ENCODE results near the gene GLRX5.

The GLRX5 gene

DNA sequence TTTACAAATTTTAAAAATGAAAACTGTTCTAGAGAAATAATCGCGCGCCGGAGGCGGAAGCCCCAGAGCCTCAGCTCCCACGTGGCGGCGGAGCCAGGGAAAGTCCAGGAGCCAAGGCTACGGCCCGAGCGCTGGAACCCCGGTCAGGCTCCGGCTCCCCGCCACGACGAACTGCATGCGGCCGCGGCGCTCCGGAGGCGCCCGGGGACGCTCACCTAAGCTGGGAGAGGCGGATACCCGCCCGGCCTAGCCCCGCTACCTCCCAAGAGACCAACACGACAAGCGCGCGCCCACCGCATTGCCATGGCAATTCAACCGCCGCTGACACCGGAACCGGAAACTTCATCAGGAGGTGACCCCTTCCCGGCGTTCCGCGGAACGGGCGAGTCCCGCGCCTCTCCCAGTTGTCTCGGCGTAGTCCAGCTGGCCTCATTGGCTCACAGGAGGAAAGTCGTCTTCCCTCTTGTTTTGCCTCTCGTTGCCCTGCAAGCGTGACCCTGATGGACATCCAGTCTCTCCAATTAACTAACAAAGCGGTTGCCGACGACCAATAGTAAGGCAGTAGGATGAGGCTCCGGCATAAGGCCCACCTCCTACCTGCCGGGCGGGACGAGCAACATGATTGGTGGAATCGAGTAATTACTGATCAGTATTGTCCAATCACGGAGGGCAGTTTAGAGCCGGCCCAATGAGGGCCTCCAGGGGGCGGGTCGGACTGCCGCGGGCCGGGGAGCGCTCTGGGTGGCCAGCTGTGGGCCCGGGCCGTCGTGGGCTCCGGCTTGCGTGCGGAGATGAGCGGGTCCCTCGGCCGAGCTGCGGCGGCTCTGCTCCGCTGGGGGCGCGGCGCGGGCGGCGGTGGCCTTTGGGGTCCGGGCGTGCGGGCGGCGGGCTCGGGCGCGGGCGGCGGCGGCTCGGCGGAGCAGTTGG is at the start of gene GLRX5:
TSS of gene GLRX5 (plus strand) at position 752 of the 927 bp plus-strand sequence. CDS start at position 792, 40 bp downstream.
- DNase-seq, result peak; percentile 99

DNA sequence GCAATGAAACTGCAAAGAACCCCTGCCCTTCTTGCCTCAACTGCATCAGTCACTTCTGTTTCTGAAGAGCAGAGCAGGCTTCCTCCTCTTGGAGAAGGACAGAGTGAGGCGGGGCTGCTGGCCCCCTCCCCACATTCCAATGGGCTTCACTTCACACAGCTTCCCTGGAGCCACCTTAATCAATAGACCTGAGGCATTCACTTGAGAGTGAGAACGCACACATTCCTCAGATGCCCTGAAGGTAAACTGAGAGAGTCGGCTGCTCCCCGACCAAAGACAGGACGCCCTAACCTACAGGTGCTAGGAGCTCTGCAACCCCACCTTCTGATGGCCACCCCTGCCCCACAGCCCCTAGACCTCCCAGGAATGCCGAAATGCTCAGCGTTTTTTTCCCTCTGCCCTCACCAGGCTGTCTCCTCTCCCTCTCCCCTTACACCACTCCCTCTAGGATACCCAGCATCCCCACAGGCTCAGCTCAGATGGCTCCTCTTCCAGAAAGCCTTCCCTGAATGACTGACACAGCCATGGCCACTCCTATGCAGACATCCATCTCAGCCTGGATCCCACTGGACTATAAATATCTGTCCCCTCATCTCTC is 49.5 kb upstream of the GLRX5 start:
- DNase-seq, result no peak

DNA sequence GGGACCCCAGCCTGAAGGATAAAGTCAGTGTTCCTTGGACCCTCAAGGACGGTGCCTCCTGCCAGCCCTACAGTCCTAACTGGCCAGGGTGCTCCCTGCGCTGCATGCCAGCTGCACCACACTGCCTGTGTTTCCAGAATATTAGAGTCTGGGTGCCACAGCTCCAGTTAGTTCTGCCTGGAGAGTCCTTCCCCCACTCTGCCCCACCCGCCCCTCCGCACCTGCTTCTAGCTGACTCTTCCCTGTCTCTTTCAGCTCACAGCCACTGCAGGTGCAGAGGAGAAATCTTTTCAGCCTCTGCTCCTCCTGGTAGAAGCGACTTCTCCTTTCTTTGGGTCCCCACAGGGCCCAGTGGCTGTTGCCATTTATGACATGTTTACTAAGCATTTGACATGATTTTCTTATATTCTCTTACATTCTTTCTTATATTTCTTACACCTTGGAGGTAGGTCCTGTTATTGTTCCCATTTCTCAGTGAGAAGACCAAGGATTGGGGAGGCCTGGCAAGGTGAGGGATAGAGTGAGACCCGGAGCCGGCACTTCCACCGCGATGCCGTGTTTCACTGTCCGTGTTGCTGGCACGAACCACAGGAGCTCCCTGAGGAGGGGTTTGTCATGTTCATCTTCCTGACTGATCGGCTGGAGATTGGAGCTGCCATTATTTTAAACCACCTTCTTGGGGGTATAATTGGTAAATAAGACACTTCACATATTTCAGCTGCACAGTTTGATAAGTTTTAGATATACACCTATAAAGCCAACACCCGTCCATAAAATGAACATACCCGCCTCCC is 47.8 kb upstream of the GLRX5 start:
- no peak for DNase-seq

DNA sequence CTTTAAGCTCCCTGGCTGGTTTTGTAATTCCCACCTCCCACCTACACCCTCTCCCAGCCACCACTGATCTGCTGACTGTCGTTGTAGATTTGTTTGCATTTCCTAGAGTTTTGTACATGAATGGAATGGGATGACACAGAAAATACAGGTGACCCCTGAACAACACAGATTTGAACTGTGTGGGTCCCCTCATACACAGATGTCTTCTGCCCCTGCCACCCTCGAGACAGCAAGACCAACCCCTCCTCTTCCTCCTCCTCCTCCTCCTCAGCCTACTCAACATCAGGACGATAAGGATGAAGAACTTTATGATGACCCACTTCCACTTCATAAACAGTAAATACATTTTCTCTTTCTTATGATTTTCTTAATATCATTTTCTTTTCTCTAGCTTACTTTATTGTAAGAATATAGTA is 47.2 kb upstream of the GLRX5 start:
- DNase-seq, result no peak

DNA sequence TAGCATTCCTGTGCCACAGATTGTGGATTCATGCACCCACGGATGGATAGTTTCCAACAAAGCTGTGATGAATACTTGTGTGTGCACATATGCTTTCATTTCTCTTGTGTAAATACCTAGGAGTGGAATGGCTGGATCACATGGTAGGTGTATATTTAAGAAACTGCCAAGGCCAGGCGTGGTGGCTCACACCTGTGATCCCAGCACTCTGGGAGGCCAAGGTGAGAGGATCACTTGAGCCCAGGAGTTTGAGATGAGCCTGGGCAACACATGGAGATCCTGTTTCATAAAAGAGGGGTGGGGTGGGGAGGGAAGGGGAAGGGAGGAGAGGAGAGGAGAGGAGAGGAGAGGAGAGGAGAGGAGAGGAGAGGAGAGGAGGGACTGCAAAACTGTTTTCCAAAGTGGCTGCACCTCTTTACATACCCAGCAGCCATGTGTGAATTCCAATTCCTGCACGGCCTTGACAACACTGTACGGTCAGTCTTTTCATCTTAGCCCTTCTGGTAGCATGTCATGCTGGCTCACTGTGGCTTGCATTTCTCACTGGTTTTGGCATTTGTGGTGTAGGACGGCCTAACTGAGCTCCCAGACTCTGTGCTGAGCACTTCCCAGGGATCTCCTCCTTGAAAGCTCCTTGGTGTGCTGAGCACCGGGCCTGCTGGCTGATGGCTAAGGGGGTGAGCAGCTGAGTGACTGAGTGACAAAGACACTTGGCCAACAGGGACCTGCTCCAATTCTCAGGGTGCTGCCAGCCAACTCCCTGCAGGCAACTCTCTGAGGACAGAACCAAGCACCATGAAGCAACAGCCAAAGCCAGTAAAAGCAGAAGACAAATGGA is 46.3 kb upstream of the GLRX5 start:
- DNase-seq, result no peak

DNA sequence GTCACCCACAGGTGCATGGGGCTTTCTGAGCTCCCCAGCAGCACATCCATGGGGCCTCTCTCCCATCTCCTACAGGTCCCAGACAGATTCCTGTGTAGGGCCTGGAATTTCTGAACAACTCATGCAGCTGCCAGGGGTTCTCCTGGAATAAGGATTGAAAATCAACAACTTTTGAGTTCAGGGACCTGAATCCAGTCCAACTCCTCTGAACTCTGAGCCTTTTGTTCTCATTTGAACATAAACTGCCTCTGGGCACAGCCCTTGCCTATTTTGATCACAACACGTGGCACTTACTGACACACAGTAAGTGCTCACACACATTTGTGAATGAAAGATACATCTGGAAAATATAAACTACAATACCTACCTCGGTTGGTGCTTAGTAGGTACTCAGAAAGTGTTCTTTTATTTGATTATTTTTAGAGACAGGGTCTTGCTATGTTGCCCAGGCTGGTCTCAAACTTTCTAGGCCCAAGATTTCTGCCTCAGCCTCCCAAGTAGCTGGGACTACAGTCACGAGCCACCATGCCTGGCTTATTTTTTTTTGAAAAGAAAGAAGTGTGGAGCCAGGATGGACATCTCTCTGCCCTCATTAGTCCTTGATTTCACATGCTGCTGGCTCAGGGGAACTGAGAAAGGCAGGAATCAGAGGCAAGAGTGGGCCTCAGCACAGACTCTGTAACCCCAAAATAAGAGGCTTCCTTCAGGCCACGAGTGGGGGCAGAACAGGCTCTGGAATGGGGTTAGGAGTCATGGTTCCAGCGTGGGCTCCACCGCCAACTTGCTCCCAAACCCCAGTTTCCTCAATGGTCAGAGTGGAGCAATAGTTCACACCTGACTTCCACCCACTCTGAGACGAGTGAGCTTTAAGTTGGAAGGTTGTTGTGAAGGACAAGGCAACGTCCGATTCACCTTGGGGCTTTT is 45.4 kb upstream of the GLRX5 start:
- no peak for DNase-seq

DNA sequence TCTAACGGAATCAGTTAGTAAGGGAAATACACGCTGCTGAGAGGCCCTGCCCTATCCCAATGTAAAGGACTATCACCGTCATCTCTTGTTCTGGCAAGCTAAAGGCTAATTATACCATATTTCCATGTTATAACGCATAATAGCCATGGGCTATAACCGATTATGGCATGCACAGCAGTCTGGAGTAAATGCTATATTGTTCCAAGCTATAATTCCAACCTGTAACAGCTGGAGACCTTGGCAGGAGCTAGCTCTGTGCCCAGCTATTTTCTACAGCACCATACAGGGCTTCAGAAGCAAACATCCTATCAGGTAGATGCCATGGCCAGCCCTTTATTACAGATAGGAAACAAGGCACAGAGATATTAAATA is 44.7 kb upstream of the GLRX5 start:
- DNase-seq, result no peak

DNA sequence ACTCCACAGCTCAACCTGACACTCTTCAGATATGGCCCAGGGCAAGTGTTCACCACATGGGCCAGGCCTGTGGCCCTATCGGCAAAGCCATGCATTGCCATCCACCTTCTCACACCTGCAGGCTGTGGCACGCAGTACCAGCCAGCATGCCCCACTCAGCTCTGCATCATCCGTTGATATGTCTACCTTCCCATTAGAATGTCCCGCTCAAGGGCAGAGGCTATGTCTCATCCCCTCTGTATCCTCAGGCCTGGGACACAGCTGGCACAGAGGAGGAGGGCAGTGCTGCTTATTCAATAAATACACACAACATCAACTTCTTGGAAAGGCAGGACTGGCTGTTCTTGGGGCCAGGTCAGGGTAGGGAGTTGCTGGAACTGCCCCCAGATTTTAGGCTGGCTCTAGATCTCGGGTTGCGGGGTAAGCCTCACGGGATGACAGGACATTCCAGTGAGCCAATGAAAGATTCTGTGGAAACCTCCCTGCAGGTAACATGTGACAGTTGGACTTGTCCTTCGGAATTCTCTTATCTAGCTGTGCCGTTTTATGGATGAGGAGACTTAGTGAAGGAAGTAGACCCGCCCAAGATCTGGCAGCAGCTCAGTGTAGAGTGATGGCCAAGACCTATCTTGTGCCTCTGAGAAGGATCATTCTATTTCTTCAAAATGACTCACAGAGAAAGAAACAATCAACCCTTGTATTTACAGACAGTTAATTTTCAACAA is 44.0 kb upstream of the GLRX5 start:
- DNase-seq, result no peak

DNA sequence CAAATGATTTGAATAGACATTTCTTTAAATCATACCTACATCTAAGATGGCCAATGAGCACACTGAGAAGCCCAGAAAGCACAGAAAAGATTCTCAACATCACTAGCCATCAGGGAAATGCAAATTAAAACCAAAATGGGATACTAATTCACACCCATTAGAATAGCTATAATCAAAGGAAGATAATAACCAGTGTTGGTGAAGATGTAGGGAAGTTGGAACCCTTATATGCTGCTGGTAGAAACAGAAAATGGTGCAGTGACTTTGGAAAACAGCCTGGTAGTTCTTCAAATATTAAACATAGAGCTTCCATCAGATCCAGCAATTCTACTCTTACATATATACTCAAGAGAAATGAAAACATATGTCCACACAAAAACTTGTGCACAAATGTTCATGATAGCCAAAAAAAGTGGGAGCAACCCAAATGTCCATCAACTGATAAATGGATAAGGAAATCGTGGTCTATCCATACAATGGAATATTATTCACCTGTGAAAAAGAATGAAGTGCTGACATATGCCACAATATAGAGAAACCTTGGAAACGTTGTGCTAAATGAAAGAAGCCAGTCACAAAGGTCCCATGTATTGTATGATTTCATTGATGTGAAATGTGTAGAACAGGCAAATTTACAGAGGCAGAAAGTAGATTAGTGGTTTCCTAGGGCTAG is 42.8 kb upstream of the GLRX5 start:
- no peak for DNase-seq

DNA sequence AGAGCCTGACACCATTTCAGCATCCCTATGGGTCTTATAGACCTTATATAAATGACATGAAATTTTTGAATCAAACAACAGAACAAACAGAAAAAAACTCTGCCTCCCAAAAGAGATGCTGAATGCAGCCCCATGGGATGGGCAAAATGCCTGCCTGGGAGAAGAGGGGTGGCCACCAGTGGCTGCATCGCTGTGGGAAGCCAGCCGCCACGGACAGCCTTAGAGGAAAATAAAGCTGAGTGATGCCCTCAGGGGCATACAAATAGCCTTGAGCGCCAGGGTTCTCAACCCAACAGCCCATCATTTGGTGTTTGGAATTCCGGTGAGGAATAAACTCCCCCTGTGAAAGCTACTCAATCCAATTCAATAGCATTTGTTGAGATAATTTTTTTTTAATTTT is 41.3 kb upstream of the GLRX5 start:
- DNase-seq, result no peak

DNA sequence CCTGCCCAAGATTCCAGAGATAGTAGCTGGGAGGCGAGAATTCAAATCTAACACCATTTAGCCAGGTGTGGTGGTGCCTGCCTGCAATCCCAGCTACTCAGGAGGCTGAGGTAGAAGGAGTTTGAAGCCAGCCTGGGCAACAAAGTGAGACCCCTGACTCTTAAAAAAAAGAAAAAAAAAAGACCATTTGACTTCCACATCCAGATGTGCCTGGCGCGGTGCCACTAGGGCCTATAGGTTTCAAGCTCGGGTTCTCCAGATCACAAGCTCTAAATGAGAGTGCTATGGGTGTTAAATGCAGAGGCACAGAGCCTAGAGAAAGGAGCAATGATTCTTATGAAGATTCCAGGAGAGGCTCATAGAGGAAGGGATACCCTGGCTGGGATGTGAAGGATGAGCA is 40.9 kb upstream of the GLRX5 start:
- no peak for DNase-seq

DNA sequence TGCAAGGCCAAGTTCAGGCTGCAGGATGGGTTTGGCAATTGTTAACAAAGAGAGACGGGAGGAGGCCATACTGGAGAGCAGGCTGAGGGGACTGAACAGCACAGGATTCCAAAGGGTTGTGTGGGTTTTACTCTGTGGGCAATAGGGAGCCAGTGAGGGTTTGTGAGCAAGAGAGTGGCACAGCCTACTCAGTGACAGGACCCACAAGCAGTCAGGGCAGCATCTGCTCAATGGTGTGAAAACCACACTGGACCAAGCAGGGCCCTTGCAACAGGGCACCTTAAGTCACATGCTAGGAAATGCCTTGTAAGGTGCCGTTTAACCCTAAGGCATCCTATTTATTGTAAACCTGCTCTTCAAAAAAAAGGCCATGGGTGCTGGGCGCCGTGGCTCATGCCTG is 40.4 kb upstream of the GLRX5 start:
- DNase-seq, result no peak

DNA sequence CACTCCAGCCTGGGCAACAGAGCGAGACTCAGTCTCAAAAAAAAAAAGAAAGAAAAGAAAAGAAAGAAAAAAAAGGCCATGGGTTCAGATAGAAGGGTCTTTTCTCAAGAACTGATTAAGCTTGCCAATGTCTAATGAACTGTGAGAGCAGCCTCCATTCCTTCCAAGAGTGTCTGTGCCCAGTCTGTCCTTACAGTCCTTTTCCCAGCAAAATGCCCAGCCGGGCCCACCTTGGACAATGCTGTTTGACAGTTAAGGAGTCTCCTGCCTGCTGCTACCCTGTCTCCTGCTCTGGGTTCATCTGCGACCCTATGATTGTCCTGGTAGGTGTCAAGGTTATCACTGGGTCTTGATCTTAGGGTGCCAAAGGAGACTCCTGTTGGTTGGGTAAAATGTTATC is 39.8 kb upstream of the GLRX5 start:
- DNase-seq, result no peak

DNA sequence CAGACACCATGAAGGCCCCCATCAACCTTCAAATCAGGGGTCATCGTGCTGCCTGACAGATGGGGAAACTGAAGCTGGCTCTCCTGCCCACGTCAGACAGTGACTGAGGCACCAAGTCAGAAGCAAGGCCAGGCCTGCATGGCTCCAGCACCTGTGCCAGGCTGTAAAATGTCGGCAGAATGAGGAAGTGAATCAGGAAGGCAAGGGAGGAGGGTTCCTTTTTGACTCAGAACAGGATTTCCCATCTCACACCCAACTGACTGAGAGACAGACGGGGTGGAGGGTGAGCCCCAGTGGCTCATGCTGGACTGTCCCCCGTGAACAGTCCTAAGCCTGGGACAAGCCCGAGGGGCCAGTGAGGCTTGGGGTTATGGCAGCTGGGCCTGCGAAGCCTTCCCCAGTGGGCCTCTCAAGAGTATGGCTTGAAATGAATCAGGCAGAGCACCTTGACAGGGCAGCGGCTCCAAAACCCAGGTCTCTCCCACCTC is 39.3 kb upstream of the GLRX5 start:
- peak; percentile 62 for DNase-seq

DNA sequence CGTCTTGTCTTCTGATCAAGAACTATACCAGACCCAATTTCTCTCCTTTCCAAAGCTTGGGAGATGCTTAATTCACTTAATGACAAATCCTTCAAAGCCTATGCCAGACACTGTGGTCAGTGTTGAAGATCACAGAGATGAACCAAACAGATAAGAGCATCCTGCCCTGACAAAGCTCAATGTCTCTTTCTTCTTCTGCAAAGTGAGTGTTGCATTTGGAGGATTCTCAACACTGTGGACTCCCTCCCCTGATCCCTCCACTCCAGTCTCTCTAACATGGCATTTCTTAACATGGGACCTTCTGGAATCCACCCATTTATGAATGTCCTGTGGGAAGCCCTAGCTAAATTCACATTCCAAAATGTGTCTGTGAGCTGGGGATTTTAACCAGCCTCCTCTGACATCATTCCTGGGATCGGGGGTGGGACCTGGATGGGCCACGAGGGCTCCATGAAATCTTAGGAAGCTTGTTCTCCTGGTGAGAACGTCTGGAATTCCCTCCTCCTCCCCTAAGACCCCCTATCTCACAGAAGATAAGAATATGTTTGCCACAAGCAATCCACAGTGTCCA is 38.7 kb upstream of the GLRX5 start:
- DNase-seq, result no peak

DNA sequence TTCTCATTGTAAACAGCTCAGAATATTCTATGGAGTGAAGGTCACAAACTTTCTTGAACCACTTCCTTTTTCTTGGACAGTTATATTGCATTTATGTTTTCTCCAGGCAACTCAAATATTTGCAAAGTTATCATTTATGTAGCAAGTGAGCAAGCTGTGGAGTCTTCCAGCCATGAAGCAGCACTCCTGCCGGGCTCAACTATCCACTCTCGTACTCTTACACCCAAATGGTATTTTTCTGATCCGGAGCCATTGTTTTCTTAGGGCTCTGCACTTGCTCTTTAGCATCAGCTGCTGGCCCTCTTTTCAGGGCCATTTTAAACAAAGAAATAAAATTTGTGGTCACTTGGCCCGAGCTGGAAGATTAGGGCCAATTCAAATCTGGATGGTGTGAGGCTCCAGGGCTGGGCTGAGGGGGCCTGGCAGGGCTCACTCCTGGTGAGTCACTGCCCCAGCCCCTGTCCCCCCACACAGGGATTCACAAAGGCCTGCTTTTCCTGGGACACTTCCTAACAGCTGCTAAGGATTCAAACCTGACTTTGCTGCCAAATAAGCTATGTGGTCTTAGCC is 38.1 kb upstream of the GLRX5 start:
- no peak for DNase-seq

DNA sequence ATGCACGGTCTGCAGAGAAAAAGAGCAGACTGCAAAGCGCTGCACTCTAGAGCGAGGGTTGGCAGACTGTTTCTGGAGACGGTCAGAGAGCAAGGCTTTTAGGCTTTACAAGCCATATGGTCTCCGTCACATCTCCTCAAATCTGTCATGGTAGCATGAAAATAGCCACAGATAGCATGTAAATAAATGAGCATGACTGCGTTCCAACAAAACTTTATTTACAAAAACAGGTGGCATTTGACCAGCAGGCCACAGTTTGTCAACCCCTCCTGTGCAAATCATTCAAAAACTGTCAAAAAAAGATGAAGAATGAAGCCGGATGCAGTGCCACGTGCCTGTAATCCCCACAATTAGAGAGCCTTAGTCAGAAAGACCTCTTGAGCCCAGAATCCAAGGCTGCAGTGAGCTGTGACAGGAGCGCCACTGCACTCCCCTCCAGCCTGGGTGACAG is 37.3 kb upstream of the GLRX5 start:
- no peak for DNase-seq

DNA sequence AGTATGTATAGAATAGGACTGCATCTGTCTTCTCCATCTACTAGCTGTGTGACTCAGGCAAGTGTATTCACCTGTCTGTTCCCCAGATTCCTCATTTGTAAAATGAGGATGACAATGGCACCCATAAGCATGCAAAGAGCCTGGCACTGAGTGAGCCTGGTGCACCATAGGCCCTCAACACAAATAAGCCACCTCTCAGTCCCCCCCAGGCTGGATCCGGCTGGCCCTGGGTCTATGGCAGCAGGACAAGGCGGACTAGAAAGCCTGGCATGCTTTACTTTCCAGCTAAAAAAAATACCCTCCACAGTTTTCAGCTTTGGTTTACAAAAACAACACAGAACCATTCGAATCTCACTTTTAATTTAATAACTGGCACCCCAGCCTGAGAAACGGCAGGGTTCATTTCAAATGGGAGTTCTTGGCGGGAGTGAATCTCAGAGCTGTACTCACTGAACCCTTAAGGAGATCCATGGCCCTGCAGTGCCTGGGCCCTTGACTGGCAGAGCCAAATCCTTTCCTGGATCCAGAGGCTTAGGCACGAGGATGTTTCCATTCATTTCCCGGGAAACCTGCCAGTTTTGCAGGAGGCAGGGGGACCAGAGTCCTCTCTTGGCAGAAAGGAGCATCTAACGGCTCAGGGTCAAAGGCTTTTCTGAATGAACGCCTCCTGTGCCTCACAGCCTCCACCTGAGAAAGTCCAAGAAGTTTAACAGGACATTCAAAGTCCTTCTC is 36.1 kb upstream of the GLRX5 start:
- no peak for DNase-seq

DNA sequence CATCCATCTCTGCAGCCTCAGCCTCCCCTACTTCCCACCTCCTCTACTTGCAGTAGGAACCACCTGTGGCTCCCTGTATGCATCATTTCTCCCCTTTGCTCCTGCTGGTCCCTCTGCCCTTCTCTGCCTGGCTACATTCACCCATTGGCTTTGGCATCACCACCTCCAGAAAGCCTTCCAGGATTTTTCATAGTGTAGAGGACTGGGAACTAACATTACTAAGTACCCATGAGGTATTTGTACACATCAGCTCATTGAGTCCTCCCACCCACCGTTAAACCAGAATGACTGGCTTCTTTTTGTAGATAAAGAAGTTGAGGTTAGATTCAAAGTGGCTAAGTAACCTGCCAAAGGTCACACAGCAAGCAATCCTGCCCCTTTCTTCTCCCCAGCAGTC is 35.5 kb upstream of the GLRX5 start:
- no peak for DNase-seq
